Colonic mucosa (tissue), 4 donors: ENCODE measurements around the gene OBSCN. TPM values are rescaled to one million over a fixed set of nuclear protein-coding genes. Genes with fewer than 3 reads are reported as not detected.
"Not testable (repeated sequence)": the region's sequence is repeated elsewhere in the genome, so short reads cannot be mapped to it uniquely, and the experiment has no call there.

Source experiments
- DNase-seq: peaks from one replicate; pipeline ENCODE4 v3.0.0-alpha.2; 2020
- H3K27ac ChIP-seq: fragments of 200-600 bp; one replicate; pipeline ENCODE4 v1.8.0; 2021
- H3K27me3 ChIP-seq: fragments of 200-600 bp; one replicate; pipeline ENCODE4 v1.8.0; 2021
- H3K36me3 ChIP-seq: fragments of 200-600 bp; one replicate; pipeline ENCODE4 v1.8.0; 2021
- H3K4me1 ChIP-seq: fragments of 200-600 bp; one replicate; pipeline ENCODE4 v1.8.0; 2021; ENCODE audit warnings: mild to moderate bottlenecking
- H3K4me3 ChIP-seq: fragments of 200-600 bp; one replicate; pipeline ENCODE4 v1.8.0; 2021
- H3K9ac ChIP-seq, 2 donors: one replicate each; pipeline ENCODE4 v1.7.0; 2013; ENCODE audit warnings: control low read depth in 2 of 2, low read depth in 2 of 2, low read length in 2 of 2
- H3K9me3 ChIP-seq: fragments of 200-600 bp; one replicate; pipeline ENCODE4 v1.8.0; 2021
- intact Hi-C: fragments of 100-400 bp; cut with DNase I; formaldehyde crosslinking; loops from one replicate; pipeline ENCODE4 v1.14.1; 2022
- total RNA-seq, 2 donors: library from RNA; stranded (reverse); fragmentation: NEBNext Ultra II Directional in 1 of 2; extraction: Animal tissue kit (Norgen Biotek cat#: 25700) in 1 of 2; gene quantifications; one replicate each; pipeline ENCODE4 v1.2.1, GENCODE V29; 2021
- TF ChIP-seq, protein P1 (sequence below): fragments of 200-600 bp; IDR thresholded peaks from one replicate; pipeline ENCODE4 v1.8.0; 2022; ENCODE audit warnings: antibody characterized with exemption, mild to moderate bottlenecking
- donor health status: healthy.
- donor health status: DM: no; HTN: no; CAD: no.
- donor health status: DM: no; HTN: no; CAD: no.

The OBSCN gene
- total RNA-seq, 2 donors from 2014 or later: 3.6 to 7.9 TPM

DNA sequence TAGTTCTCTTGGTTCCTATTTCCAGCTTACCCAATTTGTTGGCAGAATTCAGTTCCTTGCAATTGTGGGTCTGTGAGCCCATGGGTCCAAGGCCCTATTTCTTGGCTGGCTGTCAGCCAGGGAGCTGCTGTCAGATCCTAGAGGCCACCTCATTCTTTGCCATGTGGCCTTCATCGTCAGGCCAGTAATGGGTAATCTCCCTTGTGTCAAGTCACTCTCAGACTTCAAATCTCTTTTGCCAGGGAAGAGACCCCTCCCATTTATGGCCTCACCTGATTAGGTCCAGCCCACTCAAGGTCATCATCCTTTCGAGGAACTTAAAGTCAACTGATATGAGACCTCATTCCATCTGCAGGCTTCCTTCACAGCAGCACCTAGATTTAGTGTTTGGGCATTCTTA lies 17.9 kb downstream of the OBSCN start:
- intact Hi-C loops: no loop called here
- Histone ChIP-seq H3K4me3 (no peak overlapping the region), H3K36me3 (no peaks in the 10 kb centered on the region), H3K27ac (no peak overlapping the region), H3K27me3 (no peaks in the 10 kb centered on the region), H3K9ac (no peak overlapping the region), H3K9me3 (no peaks in the 10 kb centered on the region), H3K4me1 (no peaks in the 10 kb centered on the region)
- DNase-seq: peak; percentile 5
- TF ChIP-seq, protein P1, sequence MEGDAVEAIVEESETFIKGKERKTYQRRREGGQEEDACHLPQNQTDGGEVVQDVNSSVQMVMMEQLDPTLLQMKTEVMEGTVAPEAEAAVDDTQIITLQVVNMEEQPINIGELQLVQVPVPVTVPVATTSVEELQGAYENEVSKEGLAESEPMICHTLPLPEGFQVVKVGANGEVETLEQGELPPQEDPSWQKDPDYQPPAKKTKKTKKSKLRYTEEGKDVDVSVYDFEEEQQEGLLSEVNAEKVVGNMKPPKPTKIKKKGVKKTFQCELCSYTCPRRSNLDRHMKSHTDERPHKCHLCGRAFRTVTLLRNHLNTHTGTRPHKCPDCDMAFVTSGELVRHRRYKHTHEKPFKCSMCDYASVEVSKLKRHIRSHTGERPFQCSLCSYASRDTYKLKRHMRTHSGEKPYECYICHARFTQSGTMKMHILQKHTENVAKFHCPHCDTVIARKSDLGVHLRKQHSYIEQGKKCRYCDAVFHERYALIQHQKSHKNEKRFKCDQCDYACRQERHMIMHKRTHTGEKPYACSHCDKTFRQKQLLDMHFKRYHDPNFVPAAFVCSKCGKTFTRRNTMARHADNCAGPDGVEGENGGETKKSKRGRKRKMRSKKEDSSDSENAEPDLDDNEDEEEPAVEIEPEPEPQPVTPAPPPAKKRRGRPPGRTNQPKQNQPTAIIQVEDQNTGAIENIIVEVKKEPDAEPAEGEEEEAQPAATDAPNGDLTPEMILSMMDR: no peak

DNA sequence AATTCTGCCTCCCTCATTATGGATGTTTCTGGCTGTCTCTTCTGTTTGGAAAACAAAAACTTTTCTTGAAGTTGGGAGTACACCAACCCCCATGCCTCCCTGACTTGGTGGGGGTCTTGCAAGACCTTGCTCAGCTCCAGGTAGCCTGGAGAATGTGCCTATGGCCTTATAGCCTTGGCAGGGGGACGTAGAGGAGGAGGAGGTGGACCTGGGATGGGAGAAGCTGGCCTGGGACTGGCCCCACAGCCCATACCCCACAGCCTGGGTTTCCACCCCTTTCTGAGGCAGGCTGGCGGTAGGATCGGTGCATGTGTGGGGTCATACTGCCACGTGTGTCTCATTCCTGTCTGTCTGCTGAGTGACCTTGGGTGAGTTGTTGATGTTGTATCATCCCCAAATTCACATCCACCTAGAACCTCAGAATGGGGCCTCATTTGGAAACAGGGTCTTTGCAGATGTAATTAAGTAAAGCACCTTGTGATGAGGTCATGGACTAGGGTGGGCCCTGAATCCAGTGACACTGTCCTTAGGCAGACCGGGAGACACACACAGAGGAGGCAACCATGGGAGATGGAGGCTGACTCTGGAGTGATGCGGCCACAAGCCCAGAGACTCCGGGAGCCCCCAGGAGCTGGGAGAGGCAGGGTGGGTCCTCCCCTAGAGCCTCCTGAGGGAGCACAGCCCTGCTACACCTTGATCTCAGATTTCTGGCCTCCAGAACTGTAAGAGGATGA lies 18.5 kb downstream of the OBSCN start:
- H3K4me3 ChIP-seq: no peak overlapping the region
- TF ChIP-seq, protein P1: no peak
- no peak overlapping the region for H3K9ac ChIP-seq
- no peak overlapping the region for H3K27ac ChIP-seq
- peak; percentile 4 for DNase-seq
- H3K4me1 ChIP-seq: no peaks in the 10 kb centered on the region
- intact Hi-C loops: no loop called here
- no peaks in the 10 kb centered on the region for H3K36me3 ChIP-seq
- H3K9me3 ChIP-seq: no peaks in the 10 kb centered on the region
- H3K27me3 ChIP-seq: no peaks in the 10 kb centered on the region

DNA sequence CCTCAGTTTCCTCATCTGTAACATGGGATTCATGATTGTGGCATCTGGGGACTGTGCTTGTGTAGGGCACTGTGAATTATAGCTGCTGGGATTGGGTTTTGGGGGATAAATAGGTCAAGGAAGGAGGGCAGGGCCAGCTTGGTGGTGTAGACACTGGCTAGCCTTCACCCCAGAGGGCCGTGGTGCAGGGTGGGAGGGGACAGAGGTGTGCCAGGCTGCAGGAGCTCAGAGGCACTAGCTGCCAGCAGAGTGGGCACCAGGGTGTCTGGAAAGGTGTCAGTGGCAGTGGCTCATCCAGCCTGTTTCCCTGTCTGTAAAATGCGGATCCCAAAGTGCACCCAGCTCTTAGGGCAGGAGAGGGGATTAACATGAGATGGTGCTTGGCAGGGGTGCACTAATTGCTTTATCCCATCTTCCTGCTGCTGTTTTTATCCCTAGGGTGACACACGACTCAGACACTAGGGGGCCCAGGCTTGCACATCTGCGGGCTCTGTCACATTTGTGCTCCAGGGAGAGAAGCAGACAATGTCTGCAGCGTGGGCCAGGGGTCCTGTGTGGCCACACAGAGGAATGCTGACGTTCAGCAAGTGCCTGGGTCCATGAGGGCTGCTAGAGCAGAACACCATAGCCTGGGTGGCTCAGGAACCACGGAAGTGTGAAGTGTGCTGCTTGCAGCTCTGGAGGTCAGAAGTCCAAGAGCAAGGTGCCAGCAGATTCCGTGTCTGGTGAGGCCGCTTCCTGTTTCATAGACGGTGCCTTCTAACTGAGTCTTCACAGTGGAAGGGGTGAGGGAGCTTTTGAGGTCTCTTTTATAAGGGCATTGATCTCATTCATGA lies 19.3 kb downstream of the OBSCN start:
- Histone ChIP-seq H3K9me3 (no peaks in the 10 kb centered on the region), H3K4me1 (no peaks in the 10 kb centered on the region), H3K4me3 (no peak overlapping the region), H3K27ac (no peak overlapping the region), H3K36me3 (no peaks in the 10 kb centered on the region), H3K27me3 (no peaks in the 10 kb centered on the region), H3K9ac (peak overlapping the region in 1 of 2 donors; percentile 57)
- DNase-seq: peak; percentile 60
- intact Hi-C loops: no loop called here
- TF ChIP-seq, protein P1: peak; percentile 25

DNA sequence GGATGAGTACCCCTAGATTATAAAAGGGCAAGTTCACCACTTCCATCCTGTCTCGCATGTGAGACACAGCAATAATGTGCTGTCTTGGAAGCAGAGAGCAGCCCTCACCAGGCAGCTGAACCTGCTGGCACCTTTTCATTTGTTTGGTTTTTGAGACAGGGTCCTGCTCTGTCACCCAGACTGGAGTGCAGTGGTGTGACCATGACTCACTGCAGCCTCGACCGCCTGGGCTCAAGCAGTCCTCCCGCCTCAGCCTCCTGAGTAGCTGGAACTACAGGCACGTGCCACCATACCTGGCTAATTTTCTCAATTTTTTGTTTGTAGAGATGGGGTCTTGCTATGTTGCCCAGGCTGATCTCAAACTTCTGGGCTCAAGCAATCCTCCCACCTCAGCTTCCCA lies 20.3 kb downstream of the OBSCN start:
- H3K9me3 ChIP-seq, H3K27me3 ChIP-seq, intact Hi-C loops, H3K27ac ChIP-seq, H3K4me3 ChIP-seq, H3K36me3 ChIP-seq, H3K4me1 ChIP-seq, H3K9ac ChIP-seq: not testable (repeated sequence)
- DNase-seq: peak; percentile 11

DNA sequence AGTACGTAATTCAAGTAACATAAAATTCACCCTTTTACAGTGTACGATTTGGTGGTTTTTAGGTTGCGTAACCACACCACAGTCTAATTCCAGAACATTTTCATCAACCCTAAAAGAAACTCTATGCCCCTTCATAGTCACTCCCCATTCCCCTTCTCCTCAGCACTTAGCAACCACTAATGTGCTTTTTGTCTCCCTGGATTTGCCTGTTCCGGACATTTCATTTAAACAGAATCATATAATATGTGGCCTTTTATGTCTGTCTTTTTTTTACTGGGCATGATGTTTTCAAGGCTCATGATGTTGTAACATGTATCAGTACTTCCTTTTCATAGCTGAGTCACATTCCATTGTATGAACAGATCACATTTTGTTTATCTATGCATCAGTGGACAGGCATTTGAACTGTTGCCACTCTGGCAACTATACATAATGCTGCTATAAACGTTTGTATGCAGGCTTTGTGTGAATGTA lies 20.8 kb downstream of the OBSCN start:
- no peaks in the 10 kb centered on the region for H3K9me3 ChIP-seq
- no peak overlapping the region for H3K27ac ChIP-seq
- H3K4me1 ChIP-seq: no peaks in the 10 kb centered on the region
- no peaks in the 10 kb centered on the region for H3K27me3 ChIP-seq
- no peak overlapping the region for H3K9ac ChIP-seq
- peak; percentile 9 for DNase-seq
- TF ChIP-seq, protein P1: no peak
- intact Hi-C loops: no loop called here
- H3K36me3 ChIP-seq: no peaks in the 10 kb centered on the region
- H3K4me3 ChIP-seq: no peak overlapping the region
